Activated CD4-positive, CD25-positive, alpha-beta regulatory T cell treated with anti-CD3 and anti-CD28 coated beads, Interleukin-2, amount 50 U/mL, for 24 hours (primary cell): ENCODE measurements around the gene EDNRA.

ENCODE experiments used
- ATAC-seq, 2 donors: fragments of 150-1000 bp; cut with Tn5 transposase; one replicate each; pipeline ENCODE4 v1.10.0; 2021; ENCODE audit warnings: mild to moderate bottlenecking in 1 of 2, moderate library complexity in 1 of 2

The EDNRA gene

GRCh38 chr4:147498031-147498660, 17.2 kb downstream of the EDNRA start:
- no peak for ATAC-seq

DNA sequence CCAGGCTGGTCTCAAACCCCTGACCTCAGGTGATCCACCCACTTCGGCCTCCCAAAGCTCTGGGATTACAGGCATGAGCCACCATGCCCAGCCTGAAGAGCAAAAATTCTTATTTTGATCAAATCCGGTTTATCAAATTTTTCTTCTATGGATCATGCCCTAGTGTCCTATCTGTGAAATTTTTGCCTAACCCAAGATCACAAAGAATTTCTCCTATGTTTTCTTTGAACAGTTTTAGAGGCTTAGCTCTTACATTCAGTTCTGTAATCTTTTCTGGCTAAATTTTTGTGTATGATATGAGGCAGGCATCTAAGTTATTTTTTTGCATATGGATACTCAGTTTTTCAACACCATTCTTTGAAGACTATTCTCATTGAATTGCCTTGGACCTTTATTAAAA, 27.4 kb downstream of the EDNRA start:
- ATAC-seq, result no peak

- ATAC-seq, result no peak
These were observed 28.5 kb downstream of the EDNRA start for GRCh38 chr4:147509386-147509785.

DNA sequence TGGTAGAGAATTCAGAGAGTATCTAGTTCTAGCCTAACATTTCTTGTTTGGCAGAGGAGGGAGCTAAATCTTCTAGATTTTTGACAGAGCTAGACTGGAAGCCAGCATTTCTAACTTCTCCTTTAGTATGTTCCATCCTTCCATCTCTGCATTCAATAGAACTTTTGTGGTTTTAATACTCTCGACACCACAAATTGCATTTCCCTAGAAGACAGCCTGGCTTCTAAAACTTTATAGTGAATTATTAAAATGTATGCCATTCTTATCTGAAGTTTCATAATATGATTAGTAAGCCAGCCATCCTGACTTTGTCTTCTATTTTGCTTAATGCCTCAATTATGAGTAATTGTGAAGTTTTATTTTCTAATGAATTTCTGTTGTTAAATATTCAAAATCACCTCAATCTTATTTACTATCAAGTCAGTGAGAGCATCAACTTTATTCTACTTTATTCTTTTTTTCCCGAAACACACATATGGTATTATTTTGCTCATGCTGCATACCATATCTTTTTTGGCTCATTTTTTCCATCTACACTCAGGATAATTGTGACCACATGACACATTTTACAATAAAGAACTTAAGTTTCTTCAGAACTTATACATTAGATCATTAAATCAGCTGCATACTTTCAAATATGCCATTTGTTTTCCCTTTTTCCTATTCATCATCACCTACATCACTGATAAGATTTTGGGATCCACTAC, 30.2 kb downstream of the EDNRA start:
- ATAC-seq, result no peak

DNA sequence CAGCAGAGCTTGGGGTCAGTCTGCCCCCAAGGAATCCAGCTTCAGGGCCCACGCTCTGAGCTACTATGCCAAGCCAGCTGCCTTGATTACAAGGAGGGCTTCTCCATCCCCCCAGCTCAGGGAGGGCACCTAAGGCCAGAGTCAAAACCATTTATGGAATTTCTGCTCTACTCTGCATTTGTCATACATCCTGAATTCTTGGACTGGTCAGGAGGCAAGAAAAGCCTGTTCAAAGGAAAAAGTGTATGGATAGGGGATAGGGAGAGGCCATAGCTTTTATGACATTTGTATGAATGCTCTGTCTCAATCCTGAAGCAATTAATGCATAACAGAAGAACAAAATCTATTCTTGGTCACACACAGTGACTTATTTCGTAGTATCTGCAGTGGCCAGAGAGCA, 32.2 kb downstream of the EDNRA start:
- ATAC-seq, result no peak

DNA sequence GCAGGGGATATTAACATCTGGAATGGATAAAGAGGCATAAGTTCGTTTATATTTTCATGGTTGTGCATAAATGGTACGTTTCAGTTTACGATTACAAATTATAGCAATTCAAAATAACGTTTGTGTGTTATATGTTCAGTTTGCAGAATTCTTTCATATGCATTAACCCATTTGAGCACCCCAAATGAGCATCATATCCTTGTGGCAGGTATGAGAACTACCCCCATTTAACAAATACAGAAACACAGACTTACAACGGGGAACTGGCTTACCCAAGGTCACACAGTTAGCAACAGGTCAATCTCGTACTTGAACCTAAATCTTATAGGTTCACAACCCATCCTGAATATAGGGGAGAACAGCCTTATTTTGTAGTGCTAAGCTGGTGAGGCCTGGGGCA, 33.1 kb downstream of the EDNRA start:
- ATAC-seq, result no peak

- ATAC-seq, result no peak
These were observed 34.5 kb downstream of the EDNRA start for GRCh38 chr4:147515220-147515936.

- ATAC-seq, result no peak
These were observed 35.2 kb downstream of the EDNRA start for GRCh38 chr4:147516133-147516532.

GRCh38 chr4:147518086-147518485, 37.2 kb downstream of the EDNRA start:
- ATAC-seq, result no peak

- no peak for ATAC-seq
These were observed 38.2 kb downstream of the EDNRA start for GRCh38 chr4:147518846-147519767.

DNA sequence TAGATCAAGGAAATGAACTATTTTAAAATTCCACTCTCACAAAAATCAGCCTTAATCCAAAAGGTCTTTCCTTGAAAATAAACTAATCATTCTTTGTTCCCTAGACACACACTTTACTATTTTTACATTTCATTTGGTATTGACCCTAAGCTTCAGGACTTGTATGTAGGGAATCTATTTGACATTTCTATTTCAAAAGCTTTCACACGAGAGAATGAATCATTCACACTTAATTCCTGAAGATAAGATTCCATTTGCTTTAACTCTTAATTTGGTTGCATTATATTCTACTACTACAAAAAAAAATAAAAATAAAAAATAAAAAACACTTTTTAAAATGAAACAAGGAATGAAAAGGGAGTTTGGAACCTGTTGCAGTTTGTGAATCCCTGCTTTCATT, 43.7 kb downstream of the EDNRA start:
- ATAC-seq, result no peak

DNA sequence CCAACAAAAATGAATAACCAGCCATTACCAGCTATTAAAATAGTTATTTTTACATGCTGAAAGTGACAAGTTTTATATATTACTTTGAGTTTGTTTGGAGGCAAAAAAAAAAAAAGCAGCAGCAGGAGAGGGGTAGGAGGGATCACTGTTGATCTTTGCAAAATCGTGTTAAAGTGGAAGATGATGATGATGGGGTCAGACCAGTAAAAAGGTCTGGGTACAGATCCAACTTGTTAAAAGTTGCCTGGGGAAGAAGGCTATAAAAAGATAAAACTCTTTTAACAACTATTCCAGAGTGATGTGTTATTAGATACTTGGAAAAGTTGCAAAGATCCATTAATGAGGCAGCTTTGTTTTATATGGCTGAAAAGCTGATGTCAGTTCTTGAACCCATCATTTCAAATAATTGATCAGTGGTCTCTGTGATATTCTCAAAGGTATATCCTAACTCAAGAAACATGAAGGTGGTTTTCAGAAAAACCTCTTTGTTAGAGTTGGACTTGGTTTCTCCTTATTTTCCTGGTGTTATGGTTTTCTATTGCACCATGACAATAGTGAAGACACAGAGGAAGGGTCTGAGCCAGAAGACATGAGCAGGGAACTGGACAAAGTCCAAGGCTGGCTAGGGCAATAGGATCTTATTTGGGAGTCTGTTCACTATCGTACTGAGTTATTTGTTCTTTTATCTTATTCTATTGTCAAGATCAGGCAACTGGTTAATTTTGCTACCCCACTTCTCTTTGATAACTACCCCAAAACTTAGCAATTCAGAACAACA, 44.8 kb downstream of the EDNRA start:
- ATAC-seq, result no peak

- no peak for ATAC-seq
These were observed 45.4 kb downstream of the EDNRA start for GRCh38 chr4:147526272-147526654.

DNA sequence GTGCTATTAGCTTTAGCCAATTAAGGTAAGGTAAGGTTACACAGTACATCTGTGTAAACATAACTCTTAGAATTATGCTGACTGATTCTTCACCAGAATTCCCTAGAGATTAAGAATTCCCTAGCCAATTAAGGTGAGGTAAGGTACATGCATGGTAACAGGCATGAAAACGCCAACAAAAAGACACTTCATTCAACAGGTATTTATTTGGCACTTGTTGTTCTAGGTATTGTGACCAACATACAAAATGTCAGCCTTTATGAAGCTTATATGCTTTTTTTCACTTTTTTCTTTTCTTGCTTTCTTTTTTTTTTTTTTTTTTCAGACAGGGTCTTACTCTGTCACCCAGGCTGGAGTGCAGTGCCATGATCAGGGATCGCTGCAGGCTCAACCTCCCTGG, 47.2 kb downstream of the EDNRA start:
- ATAC-seq, result no peak

DNA sequence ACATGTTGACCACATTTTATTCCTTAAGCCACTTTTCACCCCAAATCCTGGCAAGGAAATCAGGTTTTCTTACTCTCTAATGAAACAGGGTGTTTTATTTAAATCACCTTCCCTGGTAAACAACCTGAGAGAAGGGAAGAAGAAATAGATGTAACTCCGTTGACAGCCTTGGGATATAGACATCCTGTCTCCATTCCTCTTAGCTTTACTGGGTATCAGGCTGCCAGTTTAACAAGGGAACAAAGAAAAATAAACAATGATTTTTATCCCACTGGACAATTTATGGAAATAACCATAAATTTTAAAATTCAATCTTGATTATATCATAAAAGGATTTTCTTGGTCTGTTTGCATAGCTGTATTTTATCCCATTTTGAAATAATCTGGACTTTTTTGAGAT, 49.2 kb downstream of the EDNRA start:
- no peak for ATAC-seq

GRCh38 chr4:147530723-147531122, 49.8 kb downstream of the EDNRA start:
- no peak for ATAC-seq

- ATAC-seq, result no peak
These were observed 52.0 kb downstream of the EDNRA start for GRCh38 chr4:147532896-147533295.

DNA sequence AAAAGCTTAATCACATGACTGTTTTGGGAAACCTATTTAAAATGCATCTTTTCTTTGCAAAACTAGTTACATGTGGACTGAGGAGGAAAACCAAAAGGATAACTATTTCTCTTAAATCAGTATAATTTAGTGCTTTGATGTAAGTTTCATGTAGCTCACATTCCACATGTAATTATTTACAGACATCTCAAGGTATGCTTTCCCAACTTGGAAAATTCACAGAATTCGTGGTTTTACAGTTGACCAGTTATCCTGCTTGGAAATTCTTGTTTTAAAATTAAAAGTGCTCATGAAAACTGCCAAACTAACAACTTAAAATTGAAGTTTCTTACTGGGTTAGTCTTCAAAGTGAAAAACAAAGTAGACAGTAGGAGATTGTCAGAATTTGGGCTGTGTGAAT, 52.4 kb downstream of the EDNRA start:
- no peak for ATAC-seq

DNA sequence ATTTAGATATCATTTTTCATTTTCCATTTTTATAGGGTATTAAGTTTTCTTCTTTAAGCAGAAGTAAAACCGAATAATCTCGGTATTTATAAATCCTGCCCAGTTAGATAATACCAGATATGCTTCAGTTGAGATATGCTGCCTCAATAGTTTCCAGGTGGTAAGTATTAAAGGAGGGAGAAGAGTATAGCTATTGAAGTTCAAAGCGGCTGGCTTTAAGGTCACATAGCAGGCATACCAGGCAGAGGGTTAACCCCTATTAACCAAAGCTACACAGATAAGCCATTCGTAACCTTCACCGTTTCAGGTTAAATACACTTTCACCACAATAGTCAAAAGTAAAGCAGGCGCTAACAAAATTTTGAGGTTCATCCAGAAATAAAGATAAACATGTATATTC, 54.2 kb downstream of the EDNRA start:
- no peak for ATAC-seq

GRCh38 chr4:147538711-147539110, 57.8 kb downstream of the EDNRA start:
- no peak for ATAC-seq

DNA sequence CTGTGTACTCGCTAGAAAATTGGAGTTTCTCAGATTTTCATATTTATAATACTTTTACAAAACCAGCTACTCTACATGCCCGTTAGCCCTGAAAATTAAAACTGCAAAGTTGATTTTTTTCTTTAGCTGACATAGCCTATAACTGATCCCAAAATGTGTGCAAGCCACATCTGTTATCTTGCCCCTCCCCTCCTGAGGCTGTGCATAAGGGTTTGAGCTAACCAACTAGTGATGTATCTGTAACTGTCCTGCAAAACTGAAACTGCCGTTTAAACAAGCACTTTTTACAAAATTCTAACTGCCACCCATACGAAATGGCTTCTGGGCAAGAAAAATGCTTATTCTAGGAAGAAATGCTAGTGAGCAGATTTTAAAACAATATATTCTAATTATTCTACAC, 59.1 kb downstream of the EDNRA start:
- no peak for ATAC-seq
